Activated naive CD8-positive, alpha-beta T cell treated with anti-CD3 and anti-CD28 coated beads, Interleukin-2, amount 10 ng/mL, durations not matched to agents 7 days and 5 days (primary cell): ENCODE measurements around the gene CDHR4. TPM values are rescaled to one million over a fixed set of nuclear protein-coding genes. Genes with fewer than 3 reads are reported as not detected.
"Not testable (repeated sequence)": the region's sequence is repeated elsewhere in the genome, so short reads cannot be mapped to it uniquely, and the experiment has no call there.

Experiments used
- ATAC-seq: fragments of 150-1000 bp; cut with Tn5 transposase; one replicate; pipeline ENCODE4 v1.10.0; 2021; ENCODE audit warnings: low read depth, moderate library complexity
- POLR2A ChIA-PET: fragments of 350-600 bp; sonication (Branson Sonifier 250); formaldehyde crosslinking; loops from one replicate; lab custom pipeline; 2021; ENCODE audit warnings: antibody characterized with exemption; lab: Charles Lee
- DNase-seq: peaks from one replicate; pipeline ENCODE4 v3.0.0; 2021
- H3K27ac Mint-ChIP-seq: one replicate; pipeline ENCODE4 v1.8.0; 2022; ENCODE audit warnings: mild to moderate bottlenecking, mixed read lengths
- H3K27me3 Mint-ChIP-seq: one replicate; pipeline ENCODE4 v1.8.0; 2022; ENCODE audit warnings: mild to moderate bottlenecking, moderate library complexity, mixed read lengths
- H3K36me3 Mint-ChIP-seq: one replicate; pipeline ENCODE4 v1.8.0; 2021; ENCODE audit warnings: mild to moderate bottlenecking, mixed read lengths
- H3K4me1 Mint-ChIP-seq: one replicate; pipeline ENCODE4 v1.8.0; 2021; ENCODE audit warnings: mixed read lengths
- H3K4me3 Mint-ChIP-seq: one replicate; pipeline ENCODE4 v1.8.0; 2022; ENCODE audit warnings: mild to moderate bottlenecking, moderate library complexity, mixed read lengths
- H3K9me3 Mint-ChIP-seq: one replicate; pipeline ENCODE4 v1.8.0; 2021; ENCODE audit warnings: mixed read lengths
- total RNA-seq, 2 experiments: library from RNA; stranded (reverse); gene quantifications; one replicate each; pipeline ENCODE4 v1.2.3, GENCODE V29; 2021

The CDHR4 gene
- under 1 TPM in 1 of 2 experiments, not detected in 1; 0.22 TPM for total RNA-seq

- Mint-ChIP-seq H3K27me3 (peaks cover 29% of the 10 kb centered on the region), H3K9me3 (no peaks in the 10 kb centered on the region), H3K36me3 (no peaks in the 10 kb centered on the region), H3K4me1 (peaks cover 13% of the 10 kb centered on the region), H3K4me3 (no peak within 1 kb of the TSS), H3K27ac (no peak within 1 kb of the TSS)
- no peak for DNase-seq
- ATAC-seq, result no peak
- POLR2A ChIA-PET, result no interaction called here
These were observed at the start of gene CDHR4 for GRCh38 chr3:49799761-49800160. TSS of gene CDHR4 (minus strand) at chr3:49799873. CDS start at chr3:49799812, 61 bp downstream.

GRCh38 chr3:49845694-49846093, 46.0 kb upstream of the CDHR4 start:
- Mint-ChIP-seq H3K27ac (no peak overlapping the region), H3K4me1 (peaks cover 2% of the 10 kb centered on the region), H3K9me3 (no peaks in the 10 kb centered on the region), H3K4me3 (no peak overlapping the region), H3K36me3 (peaks cover 12% of the 10 kb centered on the region), H3K27me3 (no peaks in the 10 kb centered on the region)
- ATAC-seq (no peak), DNase-seq (no peak)
- POLR2A ChIA-PET, result interaction anchor here (1.1 kb wide), 1 partner anchor 10 kb away, joined by 3 read pairs; no protein-coding TSS in a partner anchor

- H3K9me3 Mint-ChIP-seq, result no peaks in the 10 kb centered on the region
- POLR2A ChIA-PET, result interaction anchor here (0.7 to 1.3 kb wide), 5 partner anchors 11 to 141 kb away, joined by 3 to 9 read pairs (median 3); partner anchors contain the start of gene INKA1
- no peak overlapping the region for H3K4me3 Mint-ChIP-seq
- no peak for ATAC-seq
- DNase-seq, result no peak
- H3K27me3 Mint-ChIP-seq, result no peaks in the 10 kb centered on the region
- H3K27ac Mint-ChIP-seq, result no peak overlapping the region
- no peaks in the 10 kb centered on the region for H3K4me1 Mint-ChIP-seq
- peaks cover 10% of the 10 kb centered on the region for H3K36me3 Mint-ChIP-seq
These were observed 45.0 kb upstream of the CDHR4 start for GRCh38 chr3:49844464-49845183.

- H3K27ac Mint-ChIP-seq, result no peak overlapping the region
- H3K36me3 Mint-ChIP-seq, result peaks cover 12% of the 10 kb centered on the region
- no peaks in the 10 kb centered on the region for H3K27me3 Mint-ChIP-seq
- POLR2A ChIA-PET, result no interaction called here
- no peaks in the 10 kb centered on the region for H3K9me3 Mint-ChIP-seq
- DNase-seq (no peak), ATAC-seq (no peak)
- H3K4me3 Mint-ChIP-seq, result no peak overlapping the region
- H3K4me1 Mint-ChIP-seq, result peaks cover 1% of the 10 kb centered on the region
These were observed 43.3 kb upstream of the CDHR4 start for GRCh38 chr3:49842843-49843517.

GRCh38 chr3:49841806-49842205, 42.1 kb upstream of the CDHR4 start:
- Mint-ChIP-seq H3K27ac (no peak overlapping the region), H3K36me3 (peaks cover 8% of the 10 kb centered on the region), H3K4me1 (peaks cover 1% of the 10 kb centered on the region), H3K9me3 (no peaks in the 10 kb centered on the region), H3K27me3 (no peaks in the 10 kb centered on the region), H3K4me3 (no peak overlapping the region)
- ATAC-seq (no peak), DNase-seq (no peak)
- POLR2A ChIA-PET, result interaction anchor here (1.0 to 7.2 kb wide), 2 partner anchors 28 to 38 kb away, joined by 3 to 72 read pairs; partner anchors contain the start of genes INKA1 and UBA7

- ATAC-seq, result peak; percentile 48
- DNase-seq, result no peak
- Mint-ChIP-seq H3K27me3 (no peaks in the 10 kb centered on the region), H3K9me3 (no peaks in the 10 kb centered on the region), H3K27ac (no peak overlapping the region), H3K4me1 (peaks cover 1% of the 10 kb centered on the region), H3K36me3 (peaks cover 8% of the 10 kb centered on the region), H3K4me3 (no peak overlapping the region)
- POLR2A ChIA-PET, result interaction anchor here (1.0 to 7.2 kb wide), 2 partner anchors 28 to 37 kb away, joined by 3 to 72 read pairs; partner anchors contain the start of genes INKA1 and UBA7
These were observed 41.5 kb upstream of the CDHR4 start for GRCh38 chr3:49841126-49841696.

GRCh38 chr3:49840388-49840787, 40.7 kb upstream of the CDHR4 start:
- no peak overlapping the region for H3K4me3 Mint-ChIP-seq
- H3K27me3 Mint-ChIP-seq, result no peaks in the 10 kb centered on the region
- H3K4me1 Mint-ChIP-seq, result peaks cover 1% of the 10 kb centered on the region
- no peak overlapping the region for H3K27ac Mint-ChIP-seq
- ATAC-seq (no peak), DNase-seq (no peak)
- H3K9me3 Mint-ChIP-seq, result no peaks in the 10 kb centered on the region
- H3K36me3 Mint-ChIP-seq, result peaks cover 6% of the 10 kb centered on the region
- POLR2A ChIA-PET, result interaction anchor here (7.2 kb wide), 1 partner anchor 36 kb away, joined by 72 read pairs; the partner anchor contains the start of gene INKA1

- peaks cover 12% of the 10 kb centered on the region for H3K36me3 Mint-ChIP-seq
- H3K4me3 Mint-ChIP-seq, result no peak overlapping the region
- no peaks in the 10 kb centered on the region for H3K27me3 Mint-ChIP-seq
These were observed 39.6 kb upstream of the CDHR4 start for GRCh38 chr3:49839193-49839809.

GRCh38 chr3:49831341-49831740, 31.7 kb upstream of the CDHR4 start:
- peaks cover 15% of the 10 kb centered on the region for H3K36me3 Mint-ChIP-seq
- ATAC-seq (no peak), DNase-seq (no peak)
- no peaks in the 10 kb centered on the region for H3K4me1 Mint-ChIP-seq
- POLR2A ChIA-PET, result interaction anchor here (0.6 kb wide), 1 partner anchor 105 kb away, joined by 3 read pairs; no protein-coding TSS in a partner anchor
- H3K27ac Mint-ChIP-seq, result no peak overlapping the region
- no peak overlapping the region for H3K4me3 Mint-ChIP-seq
- H3K27me3 Mint-ChIP-seq, result no peaks in the 10 kb centered on the region
- no peaks in the 10 kb centered on the region for H3K9me3 Mint-ChIP-seq

More at GRCh38 chr3:49839193-49839809, 39.6 kb upstream of the CDHR4 start:
- POLR2A ChIA-PET, result interaction anchor here (0.6 to 7.2 kb wide), 8 partner anchors 26 to 428 kb away, joined by 3 to 72 read pairs (median 4); partner anchors contain the start of genes AMIGO3, INKA1, RHOA and UBA7
- Mint-ChIP-seq H3K9me3 (no peaks in the 10 kb centered on the region), H3K27ac (no peak overlapping the region), H3K4me1 (peaks cover 1% of the 10 kb centered on the region)
- peak; percentile 79 for ATAC-seq
- peak; percentile 77 for DNase-seq

GRCh38 chr3:49826016-49826415, 26.3 kb upstream of the CDHR4 start:
- H3K36me3 Mint-ChIP-seq, result peaks cover 5% of the 10 kb centered on the region
- no peaks in the 10 kb centered on the region for H3K27me3 Mint-ChIP-seq
- H3K9me3 Mint-ChIP-seq, result no peaks in the 10 kb centered on the region
- DNase-seq, result no peak
- POLR2A ChIA-PET, result interaction anchor here (0.7 to 2.3 kb wide), 2 partner anchors 22 to 124 kb away, joined by 4 to 9 read pairs; partner anchors contain the start of gene INKA1
- no peak for ATAC-seq
- H3K27ac Mint-ChIP-seq, result no peak overlapping the region
- H3K4me1 Mint-ChIP-seq, result no peaks in the 10 kb centered on the region
- H3K4me3 Mint-ChIP-seq, result no peak overlapping the region

- not testable (repeated sequence) for H3K4me3 Mint-ChIP-seq, H3K9me3 Mint-ChIP-seq, DNase-seq, H3K36me3 Mint-ChIP-seq, H3K27me3 Mint-ChIP-seq, H3K4me1 Mint-ChIP-seq, ATAC-seq, H3K27ac Mint-ChIP-seq
- POLR2A ChIA-PET, result interaction anchor here (0.7 kb wide), 1 partner anchor 130 kb away, joined by 3 read pairs; no protein-coding TSS in a partner anchor
These were observed 23.5 kb upstream of the CDHR4 start for GRCh38 chr3:49823131-49823530.

GRCh38 chr3:49813497-49814174, 14.0 kb upstream of the CDHR4 start, which contains the start of gene UBA7:
TSS of gene UBA7 (minus strand) at chr3:49813953. CDS start at chr3:49813787, 166 bp downstream.
- Mint-ChIP-seq H3K9me3 (no peaks in the 10 kb centered on the region), H3K4me3 (peak within 1 kb of the TSS; percentile 99), H3K4me1 (peaks cover 24% of the 10 kb centered on the region), H3K27me3 (no peaks in the 10 kb centered on the region), H3K27ac (peak within 1 kb of the TSS; percentile 97), H3K36me3 (peaks cover 19% of the 10 kb centered on the region)
- peak; percentile 61 for DNase-seq
- POLR2A ChIA-PET, result interaction anchor here (0.8 to 3.6 kb wide), 10 partner anchors 10 to 524 kb away, joined by 3 to 65 read pairs (median 4); partner anchors contain the start of genes GMPPB, INKA1 and MON1A
- peak; percentile 94 for ATAC-seq
